Measurements from ENCODE around the gene SUMO3.
A peak's percentile ranks its signal among the peaks of the same experiment; 100 is the strongest.

Gene SUMO3

DNA sequence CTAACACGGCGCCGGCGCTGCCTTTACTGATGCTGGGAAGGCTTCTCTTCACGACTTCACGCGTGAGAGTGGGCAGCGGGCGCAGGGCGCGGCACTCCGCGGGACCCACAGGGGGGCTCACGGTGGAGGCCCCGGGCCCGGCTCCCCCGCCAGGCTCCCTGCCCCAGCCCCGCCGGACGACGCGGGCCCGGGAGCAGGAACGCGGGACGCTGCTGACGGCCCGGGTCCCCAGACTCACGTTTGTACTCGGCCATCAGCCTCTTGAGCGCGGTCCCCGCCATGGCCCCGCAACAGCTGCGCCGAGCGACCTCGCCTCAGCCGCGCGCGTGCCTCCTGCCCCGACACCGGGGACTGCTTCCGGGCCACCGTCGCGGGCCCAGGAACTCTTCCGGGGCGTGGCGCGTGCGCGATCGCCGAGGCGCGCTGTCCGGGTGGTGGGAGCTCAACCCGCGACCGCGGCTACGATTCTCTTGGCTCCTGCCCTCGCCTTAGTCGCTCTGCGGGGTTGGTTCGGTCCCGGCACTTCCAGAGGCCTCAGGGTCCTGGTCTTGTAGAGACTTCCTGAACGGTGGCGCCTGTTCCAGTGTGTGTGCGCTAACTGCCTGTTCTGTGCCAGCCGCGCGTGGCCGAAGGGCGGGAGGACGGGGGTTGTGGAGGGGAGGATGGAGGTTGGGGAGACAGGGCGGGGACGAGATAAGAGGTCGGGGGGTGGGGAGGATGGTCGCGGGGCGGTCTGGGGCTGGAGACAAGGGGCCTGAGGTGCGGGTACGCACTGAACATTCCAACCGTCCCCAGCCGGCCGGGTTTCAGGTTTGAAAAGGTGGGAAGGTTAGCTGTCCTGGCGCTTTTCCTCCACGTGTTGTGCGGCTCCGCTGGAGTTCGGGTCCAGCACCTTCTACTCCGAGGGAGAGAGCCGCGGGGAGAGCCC lies 16.1 kb downstream of the SUMO3 start, which contains the start of gene UBE2G2:
UBE2G2 (minus strand) TSS at position 353 of the 928 bp plus-strand sequence; CDS start at position 281, 72 bp downstream.
- peak; percentile 69 for DNase-seq

DNA sequence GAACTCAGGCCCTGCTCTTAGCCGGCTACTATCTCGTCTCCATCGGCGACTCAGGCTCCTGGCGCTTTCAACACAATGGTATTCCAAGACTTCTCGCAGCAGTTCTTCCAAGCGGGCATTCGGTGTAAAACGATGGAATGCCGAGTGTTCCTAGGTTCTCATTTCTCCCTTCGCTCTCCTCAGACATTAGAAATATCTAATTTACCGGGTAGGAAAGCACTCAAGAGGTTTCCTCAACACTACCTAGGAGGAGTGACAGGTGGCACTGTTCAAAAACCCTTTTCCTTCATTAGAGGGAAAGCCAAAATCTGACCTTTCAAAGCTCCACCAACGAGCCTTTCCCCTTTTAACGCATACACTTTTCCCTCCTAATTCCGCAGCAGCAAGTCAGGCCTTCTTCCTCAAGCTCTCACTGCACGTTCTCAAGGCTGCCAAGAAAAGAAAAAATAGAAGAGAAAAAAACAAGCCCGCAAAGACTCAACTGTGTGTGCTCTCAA lies 16.8 kb downstream of the SUMO3 start:
- DNase-seq, result no peak

DNA sequence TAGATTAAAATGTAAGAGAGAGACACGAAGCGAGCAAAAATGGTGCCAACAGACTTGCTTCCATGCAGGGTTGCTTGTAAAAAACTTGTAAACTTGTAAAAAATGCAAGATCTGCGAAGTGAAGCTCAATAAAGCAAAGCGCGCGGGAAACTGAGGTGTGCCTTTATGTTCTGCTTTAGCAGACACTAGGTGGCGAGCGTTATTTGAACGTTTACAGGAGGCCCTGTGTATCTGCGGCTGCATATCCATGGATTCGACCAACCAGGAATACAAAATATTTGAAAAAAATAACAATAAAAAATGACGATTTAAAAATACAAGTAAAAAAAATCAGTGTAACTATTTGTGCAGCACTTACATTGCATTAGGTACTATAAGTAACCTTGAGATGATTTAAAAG lies 17.8 kb downstream of the SUMO3 start:
- DNase-seq, result no peak

DNA sequence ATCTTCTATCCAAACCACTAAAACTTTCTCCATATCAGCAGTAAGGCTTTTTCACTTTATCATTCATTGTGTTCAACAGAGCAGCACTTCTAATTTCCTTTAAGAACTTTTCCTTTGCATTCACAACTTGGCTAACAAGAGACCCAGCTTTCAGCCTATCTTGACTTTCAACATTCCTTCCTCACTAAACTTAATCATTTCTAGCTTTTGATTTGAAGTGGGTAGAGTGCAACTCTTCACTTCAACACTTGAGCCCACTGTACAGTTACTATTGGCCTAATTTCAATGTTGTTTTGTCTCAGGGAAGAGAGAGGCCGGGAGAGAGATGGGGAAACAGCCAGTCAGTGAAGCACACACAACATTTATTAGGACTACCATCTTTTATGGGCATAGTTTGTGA lies 18.2 kb downstream of the SUMO3 start:
- DNase-seq, result no peak

DNA sequence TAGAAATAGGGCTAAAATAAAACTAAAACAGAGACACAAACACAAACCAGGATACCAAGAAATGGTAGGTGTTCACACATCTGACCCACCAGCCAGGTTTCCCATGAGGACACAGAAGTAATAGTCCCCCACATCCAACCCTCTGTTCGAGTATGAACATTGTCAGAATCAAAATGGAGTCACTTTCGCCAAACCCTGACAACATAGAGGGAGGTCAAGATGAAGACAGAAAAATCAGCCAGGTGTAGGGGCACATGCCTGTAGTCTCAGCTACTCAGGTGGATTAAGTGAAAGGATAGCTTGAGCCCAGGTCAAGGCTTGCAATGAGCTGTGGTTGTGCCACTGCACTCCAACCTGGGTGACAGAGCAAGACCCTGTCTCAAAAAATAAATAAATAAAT lies 20.1 kb downstream of the SUMO3 start:
- DNase-seq, result no peak

DNA sequence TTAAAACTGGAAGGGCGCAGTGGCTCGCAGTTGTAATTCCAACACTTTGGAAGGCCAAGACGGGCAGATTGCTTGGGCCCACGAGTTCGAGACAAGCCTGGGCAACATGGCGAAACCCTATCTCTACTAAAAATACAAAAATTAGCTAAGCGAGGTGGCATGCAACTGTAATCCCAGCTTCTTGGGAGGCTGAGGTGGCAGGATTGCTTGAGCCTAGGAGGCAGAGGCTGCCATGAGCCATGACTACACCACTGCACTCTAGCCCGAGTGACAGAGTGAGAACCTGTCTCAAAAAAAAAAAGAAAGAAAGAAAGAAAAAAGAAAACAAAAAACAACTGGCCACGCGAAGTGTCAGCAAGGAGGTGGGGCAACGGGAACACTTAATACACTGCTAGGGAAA lies 22.5 kb downstream of the SUMO3 start:
- no peak for DNase-seq

DNA sequence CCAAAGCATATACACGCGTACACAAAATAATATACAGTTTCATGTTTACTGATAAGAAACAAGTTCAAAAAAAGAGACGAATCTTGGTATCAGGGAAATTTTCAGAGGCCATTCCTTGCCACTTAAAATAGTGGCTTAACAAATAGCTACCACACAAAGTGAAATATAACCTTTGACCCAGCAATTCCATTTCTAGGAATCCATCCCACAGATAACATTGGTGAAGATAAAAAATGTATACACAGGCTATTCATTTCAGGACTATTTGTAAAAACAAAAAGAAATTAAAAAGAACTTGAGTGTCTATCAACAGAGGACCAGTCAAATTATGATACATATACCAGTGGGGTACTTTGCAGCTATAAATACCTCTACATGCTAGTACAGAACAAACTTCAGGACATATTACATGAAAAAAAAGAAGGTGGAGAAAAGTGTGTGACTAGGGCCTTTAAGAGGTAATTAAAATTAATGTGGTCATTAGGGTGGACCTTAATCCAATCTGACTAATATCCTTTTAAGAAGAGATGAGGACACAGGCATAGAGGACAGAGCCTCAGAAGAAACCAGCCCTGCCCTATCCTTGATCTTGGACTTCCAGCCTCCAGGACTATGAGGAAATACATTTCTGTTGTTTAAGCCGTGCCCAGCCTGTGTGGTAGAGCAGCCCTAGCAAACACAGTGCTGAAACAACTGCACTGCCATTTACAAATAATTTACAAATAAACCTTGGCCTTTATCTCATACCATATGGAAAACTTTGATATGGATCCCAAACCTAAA lies 24.1 kb downstream of the SUMO3 start:
- no peak for DNase-seq

DNA sequence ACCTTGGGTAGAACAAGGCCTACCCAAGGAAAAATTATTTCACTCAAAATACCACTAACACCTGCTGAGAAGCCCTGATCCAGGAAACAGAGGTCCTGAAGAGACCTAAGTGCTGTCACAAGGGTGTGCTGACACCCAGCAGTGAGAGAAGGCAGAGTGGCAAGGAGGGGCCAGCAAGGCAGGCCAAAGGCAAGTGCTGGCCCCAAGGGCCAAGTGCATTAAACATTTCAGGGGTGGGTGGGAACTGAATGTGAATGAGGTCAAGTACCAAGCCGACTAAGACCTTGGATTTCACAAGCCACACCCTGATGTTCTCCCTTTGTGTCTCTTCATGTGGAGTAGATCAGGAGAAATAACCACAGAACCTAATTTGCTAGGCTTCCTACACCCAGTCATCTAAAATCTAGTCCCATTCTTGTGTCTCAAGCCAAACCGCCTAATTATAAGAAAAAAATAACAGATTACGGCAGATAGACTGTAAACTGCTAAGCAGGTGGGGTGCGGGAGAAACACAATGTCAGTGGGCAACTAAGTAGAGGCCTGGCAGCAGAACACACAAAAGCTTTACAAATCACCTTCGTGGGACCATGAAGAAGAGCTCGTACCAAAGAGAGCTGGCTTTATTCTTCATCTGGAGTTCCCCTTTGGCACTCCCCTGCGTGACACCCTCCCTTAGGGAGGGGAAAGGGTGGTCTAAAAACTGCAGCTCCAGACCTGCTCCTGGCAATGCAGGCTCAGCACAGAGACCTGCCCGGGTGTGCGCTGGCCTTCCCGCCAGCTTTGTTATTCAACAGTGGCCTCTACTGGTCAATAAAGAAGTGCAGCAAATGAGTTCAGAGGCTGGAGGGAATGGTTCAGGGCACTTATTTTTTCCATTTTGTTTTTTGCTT lies 24.9 kb downstream of the SUMO3 start:
- peak; percentile 30 for DNase-seq

DNA sequence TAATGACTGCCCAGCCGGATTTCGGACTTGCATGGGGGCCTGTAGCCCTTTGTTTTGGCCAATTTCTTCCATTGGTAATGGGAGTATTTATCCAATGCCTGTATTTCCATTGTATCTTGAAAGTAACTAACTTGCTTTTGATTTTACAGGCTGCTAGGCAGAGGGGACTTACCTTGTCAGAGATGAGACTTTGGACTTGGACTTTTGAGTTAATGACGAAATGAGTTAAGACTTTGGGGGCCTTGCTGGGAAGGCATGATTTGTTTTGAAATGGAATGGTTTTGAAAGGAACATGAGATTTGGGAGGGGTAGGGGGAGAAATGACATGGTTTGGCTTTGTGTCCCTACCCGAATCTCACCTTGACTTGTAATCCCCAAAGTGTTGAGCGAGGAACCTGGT lies 25.9 kb downstream of the SUMO3 start:
- DNase-seq, result no peak

DNA sequence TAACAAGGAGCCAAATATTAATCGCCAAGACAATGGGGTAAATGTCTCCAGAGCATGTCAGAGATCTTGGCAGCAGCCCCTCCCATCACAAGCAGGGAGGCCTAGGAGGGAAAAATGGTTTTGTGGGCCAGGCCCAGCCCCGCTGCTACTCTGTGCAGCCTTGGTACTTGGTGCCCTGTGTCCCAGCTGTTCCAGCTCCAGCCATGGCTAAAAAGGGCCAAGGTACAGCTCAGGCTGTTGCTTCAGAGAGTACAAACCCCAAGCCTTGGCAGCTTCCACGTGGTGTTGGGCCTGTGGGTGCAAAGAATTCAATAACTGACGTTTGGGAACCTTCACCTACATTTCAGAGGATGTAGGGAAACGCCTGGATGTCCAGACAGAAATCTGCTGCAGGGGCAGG lies 26.6 kb downstream of the SUMO3 start:
- DNase-seq, result no peak

DNA sequence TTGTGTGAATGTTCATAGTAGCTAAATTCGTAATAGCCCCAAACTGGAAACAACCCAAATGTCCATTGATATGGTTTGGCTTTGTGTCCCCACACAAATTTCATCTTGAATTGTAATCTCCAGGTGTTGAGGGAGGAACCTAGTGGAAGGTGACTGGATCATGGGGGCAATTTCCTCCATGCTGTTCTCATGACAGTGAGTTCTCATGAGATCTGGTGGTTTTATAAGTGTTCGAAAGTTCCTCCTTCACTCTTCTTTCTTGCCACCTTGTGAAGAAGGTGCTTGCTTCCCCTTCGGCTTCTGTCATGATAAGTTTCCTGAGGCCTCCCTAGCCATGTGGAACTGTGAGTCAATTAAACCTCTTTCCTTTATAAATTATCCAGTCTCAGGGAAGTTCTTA lies 27.5 kb downstream of the SUMO3 start:
- DNase-seq, result no peak

DNA sequence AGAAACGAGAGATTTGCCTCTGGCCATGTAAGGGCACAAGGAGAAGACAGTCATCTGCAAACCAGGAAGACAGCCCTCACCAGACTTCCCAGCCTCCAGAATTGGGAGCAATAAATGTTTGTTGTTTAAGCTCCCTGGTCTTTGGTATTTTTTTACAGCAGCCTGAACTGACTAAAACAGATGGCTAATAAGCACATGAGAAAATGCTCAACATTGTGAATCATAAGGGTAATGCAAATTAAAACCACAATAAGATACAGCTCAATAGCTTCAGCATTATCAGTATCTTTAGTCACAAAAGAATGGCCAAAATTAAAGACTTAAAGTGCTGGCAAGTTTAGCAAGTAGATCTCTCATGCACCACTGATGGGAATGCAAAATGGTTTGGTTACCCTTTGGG lies 28.0 kb downstream of the SUMO3 start:
- DNase-seq, result no peak

DNA sequence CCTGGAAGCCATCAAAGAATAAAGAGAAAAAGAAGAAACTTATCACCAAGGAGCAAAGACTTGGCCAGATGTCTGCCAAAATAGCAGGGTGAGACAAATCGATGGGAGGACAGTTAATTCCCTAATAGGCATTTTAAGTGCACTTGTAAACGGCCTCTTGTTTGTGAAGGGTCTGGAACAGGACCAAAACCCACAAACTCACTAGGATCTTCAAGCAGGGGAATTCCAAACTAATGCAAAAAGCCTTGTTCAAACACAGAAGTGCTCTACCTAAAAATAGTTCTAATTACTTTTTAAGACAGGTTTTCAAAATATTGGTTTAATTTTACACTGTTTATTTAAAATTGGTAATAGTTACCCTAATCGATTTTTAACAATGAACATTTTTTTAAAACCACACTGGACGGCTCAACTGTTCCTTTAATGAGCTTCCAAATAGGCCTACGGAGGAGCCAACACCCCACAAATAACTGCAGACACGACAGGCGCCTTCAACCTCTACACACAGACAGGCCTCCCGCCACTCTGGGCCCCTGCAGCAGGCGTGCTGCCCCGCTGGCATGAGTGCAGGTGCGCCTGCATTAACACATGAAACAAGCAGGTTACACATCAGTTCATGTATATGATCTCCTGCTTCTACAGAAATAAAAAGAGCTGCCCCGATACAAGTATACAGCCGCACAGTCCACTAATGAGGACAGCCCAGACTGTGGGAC lies 32.1 kb downstream of the SUMO3 start:
- DNase-seq, result no peak

DNA sequence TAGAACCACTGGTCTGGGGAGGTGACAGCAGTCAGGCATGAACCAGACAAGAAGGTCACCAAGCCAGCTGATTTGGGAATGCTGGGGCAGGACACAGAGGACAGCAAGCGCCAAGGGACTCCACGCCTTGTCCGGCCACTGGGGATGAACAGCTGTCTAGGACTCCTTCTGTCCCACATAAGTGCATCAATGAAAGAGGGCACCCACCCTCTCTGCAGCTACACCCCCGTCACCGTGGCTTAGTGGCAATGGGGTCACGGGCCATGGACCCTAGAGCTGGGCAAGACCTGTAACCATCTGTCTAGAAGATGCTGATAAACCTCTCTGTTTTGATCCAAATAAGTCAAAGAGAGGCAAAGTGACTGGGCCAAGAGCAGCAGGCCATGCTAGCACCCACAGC lies 33.1 kb downstream of the SUMO3 start:
- no peak for DNase-seq

DNA sequence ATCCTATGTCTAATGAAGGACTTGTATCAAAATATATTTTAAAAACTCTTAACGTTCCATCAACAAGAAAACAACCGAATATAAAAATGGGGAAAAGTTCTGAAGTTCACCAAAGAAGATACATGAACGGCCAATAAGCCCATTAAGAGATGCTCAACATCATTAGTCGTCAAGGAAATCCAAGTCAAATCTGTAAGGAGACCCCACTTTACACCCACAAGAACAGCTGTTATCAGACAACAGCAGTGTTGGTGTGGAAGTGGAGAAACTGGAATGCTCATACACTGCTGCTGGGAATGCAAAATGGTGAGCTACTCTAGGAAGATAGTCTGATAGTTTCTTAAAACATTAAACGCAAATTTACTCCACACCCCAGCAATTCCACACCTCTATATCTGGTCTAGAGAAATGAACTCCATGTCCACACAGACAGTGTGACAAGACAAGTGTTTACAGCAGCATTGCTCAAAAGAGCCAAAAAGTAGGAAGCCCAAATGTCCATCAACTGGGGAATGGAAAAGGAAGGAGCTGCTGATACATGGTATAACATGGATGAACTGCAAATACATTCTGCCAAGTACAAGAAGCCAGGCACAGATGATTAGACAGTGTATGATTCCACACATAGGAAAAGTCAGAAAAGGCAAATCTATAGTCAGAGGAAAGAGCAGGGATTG lies 34.7 kb downstream of the SUMO3 start:
- DNase-seq, result no peak

DNA sequence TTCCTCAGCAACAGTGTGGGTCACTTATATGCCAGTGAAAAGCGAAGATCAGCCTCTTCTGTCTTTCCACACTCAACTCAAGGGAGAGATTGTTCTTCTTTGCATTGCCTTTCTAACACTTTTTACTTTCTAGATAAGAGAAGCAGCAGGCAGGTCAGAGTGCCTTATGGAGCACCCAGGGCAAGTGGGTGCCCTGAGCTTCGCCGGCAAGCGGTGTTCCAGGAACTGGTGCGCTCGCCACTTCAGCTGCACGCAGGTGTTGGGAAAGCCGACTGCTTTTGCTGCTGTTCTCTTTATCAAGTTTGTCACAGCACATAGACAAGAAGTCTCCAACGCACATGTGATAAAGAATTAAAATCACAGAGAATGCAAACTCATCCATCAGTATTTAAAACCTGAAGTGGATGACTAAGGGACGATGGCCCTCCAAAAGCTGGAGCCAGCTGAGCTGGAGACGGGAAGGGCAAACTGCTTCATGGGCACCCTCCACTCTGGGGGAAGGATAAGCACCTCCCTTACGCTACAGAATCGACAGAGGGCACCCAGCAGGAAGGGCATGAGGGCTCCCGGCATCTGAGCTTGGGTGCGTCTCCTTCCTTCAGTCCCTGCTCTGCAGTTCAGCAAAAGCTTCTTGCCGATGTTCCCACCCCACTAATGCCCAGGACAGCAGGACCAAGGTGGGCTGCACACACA lies 36.9 kb downstream of the SUMO3 start:
- no peak for DNase-seq

DNA sequence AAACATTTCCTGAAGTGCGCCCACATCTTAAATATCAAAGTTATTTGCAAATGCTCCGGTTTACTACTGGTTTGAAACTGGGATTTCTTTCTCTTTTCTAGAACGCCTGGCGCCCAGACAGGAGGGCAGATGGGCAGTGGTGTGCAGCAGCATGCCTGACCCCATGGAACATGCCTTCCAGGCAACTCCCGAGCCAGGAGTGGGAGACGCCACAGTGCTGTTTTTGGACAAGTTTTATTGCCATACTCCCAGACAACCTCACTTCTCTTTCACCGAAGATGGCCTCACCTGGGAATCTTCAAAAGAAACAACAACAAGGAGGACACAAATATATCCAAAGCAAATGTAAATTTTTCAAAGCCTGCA lies 37.7 kb downstream of the SUMO3 start:
- DNase-seq, result no peak

DNA sequence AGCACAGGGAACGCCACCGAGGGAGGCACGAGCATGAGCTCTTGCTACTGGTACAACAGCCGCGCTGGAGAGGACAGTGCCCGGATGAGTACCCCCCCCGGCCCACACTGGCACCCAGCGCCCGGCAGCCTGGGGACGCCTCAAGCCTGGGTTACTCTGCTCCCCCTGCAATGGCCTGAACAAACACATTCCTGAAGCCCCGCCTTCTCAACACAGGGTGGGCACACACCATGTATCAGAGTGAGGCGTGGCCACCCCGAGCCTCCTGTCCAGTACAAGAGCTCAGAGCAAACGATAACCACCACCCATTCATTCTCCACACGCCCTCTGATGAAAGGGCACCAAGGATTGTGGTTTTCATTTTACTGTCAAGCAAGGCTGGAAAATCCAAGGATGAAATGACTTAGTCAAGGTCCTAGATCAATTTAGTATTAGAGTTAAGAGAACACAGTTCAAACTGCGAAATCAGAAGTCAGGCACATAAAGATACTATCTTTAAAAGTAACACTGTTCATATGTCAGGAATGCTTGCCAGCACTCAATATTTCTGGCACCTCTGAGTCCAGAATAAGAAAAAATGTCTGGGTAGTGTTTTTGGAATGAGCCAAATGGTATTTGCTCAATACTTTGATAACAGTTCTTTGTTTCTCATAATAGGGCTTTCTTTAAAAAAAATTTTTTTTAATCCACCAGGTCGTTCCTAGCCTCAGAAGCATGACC lies 38.3 kb downstream of the SUMO3 start:
- DNase-seq, result no peak

DNA sequence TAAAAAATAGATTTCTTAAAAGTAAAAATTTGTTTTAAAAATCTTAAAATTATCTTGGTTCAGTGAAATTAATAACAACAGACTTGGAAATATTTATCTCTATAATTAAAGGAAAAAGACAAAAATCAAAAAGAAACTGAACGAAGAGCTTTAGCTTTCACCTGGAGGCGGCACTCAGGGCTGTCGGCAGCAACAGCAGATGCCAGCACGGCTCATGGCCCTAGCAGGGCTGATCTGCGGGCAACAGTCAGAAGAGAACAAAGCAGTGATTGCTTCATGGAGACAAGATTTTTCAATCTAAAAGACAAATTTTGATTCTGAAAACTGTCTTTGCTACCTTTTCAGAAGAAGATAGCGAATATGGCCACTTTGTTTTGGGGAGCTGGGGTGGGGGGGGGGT lies 38.9 kb downstream of the SUMO3 start:
- no peak for DNase-seq

DNA sequence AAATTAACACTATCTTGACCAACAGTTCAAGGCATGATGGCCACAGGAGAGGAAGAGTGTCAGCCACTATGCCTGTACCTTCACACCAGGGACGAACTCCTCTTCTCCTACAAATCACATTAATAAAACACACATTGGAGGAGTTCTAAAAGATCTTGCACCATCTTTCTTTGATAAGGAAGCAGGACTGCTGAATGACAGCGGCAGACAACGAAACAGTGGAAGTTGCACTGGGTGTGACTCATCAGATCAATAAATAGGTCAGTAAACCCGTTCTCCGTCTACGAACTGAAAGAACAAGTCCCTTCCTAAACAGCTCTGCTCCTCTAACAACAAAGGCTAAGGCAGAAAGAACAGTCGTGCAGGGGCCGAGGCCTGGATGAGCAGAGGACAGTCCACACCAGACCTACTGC lies 39.4 kb downstream of the SUMO3 start:
- DNase-seq, result no peak
